Left ventricle myocardium superior (tissue), 1 donor: ENCODE data around the gene KIF5B. TPM values are rescaled to one million over a fixed set of nuclear protein-coding genes. Genes with fewer than 3 reads are reported as not detected.
A peak's percentile ranks its signal among the peaks of the same experiment; 100 is the strongest.
"Not testable (repeated sequence)": the region's sequence is repeated elsewhere in the genome, so short reads cannot be mapped to it uniquely, and the experiment has no call there.

ENCODE experiments used
- ATAC-seq: fragments of 200-7000 bp; cut with Tn5 transposase; one replicate; pipeline ENCODE4 v1.9.1; 2020; ENCODE audit warnings: mild to moderate bottlenecking, moderate library complexity
- DNase-seq: peaks from one replicate; pipeline ENCODE4 v3.0.0-alpha.2; 2020
- intact Hi-C: fragments of 100-400 bp; cut with micrococcal nuclease; formaldehyde crosslinking; loops from one replicate; pipeline ENCODE4 v1.11.0; 2022
- total RNA-seq: library from RNA; stranded (reverse); fragmentation: NEBNext Ultra II Directional; extraction: Animal tissue kit (Norgen Biotek cat#: 25700); gene quantifications from one replicate; pipeline ENCODE4 v1.2.1, GENCODE V29; 2021
- donor health status: DM: no; HTN: yes; CAD: no; lungs with severe emphysema.

Gene KIF5B
- total RNA-seq, 1 donor from 2014 or later = 139 TPM

- no peak for ATAC-seq
- intact Hi-C loops = no loop called here
Measured at GRCh38 chr10:31975157-31975765, 81.0 kb downstream of the KIF5B start.

GRCh38 chr10:31974434-31975124 is 81.6 kb downstream of the KIF5B start:
- no peak for ATAC-seq
- intact Hi-C loops = no loop called here
- no peak for DNase-seq

More at GRCh38 chr10:31975157-31975765, 81.0 kb downstream of the KIF5B start:
- no peak for DNase-seq

GRCh38 chr10:31972519-31973041 is 83.6 kb downstream of the KIF5B start:
- no peak for DNase-seq
- intact Hi-C loops = no loop called here
- peak; percentile 41 for ATAC-seq

- intact Hi-C loops, ATAC-seq, DNase-seq: not testable (repeated sequence)
Measured at GRCh38 chr10:31969847-31970246, 86.4 kb downstream of the KIF5B start.

- intact Hi-C loops = no loop called here
- DNase-seq (no peak), ATAC-seq (no peak)
Measured at GRCh38 chr10:31963589-31963980, 92.6 kb downstream of the KIF5B start.

- intact Hi-C loops = no loop called here
- DNase-seq (no peak), ATAC-seq (no peak)
Measured at GRCh38 chr10:31962826-31963588, 93.2 kb downstream of the KIF5B start.

- intact Hi-C loops = no loop called here
- DNase-seq (no peak), ATAC-seq (peak; percentile 20)
Measured at GRCh38 chr10:31961277-31962074, 94.7 kb downstream of the KIF5B start.

- ATAC-seq (peak; percentile 20), DNase-seq (no peak)
Measured at GRCh38 chr10:31959461-31960173, 96.6 kb downstream of the KIF5B start.

More at GRCh38 chr10:31959461-31960173, 96.6 kb downstream of the KIF5B start:
- intact Hi-C loops = no loop called here

Other genes starting within 250 kb of the KIF5B start
- gene ARHGAP12, start 127.6 kb downstream of the KIF5B start, total RNA-seq = 21.1 TPM